Ovary (tissue), 3 donors: ENCODE data around the gene ADAM29.

Source experiments
- CTCF ChIP-seq, 3 donors: fragments of 450-650 bp in 2 of 3; fragments of 200-600 bp in 1 of 3; IDR thresholded peaks; one replicate each; pipeline versions ENCODE4 v1.5.1 to v1.8.0; 2016 to 2022; ENCODE audit warnings: antibody characterized with exemption in 3 of 3, mild to moderate bottlenecking in 1 of 3
- EP300 ChIP-seq: sonication (generic); formaldehyde crosslinking; IDR thresholded peaks from one replicate; pipeline ENCODE4 v1.6.1; 2017; ENCODE audit warnings: antibody characterized with exemption
- POLR2A ChIP-seq: fragments of 450-650 bp; IDR thresholded peaks from one replicate; pipeline ENCODE4 v1.6.1; 2017; ENCODE audit warnings: antibody characterized with exemption, mild to moderate bottlenecking, moderate library complexity
- donor health status: DM: no; HTN: no; CAD: no.

GRCh38 chr4:174907508-174907907 lies 10.7 kb upstream of the ADAM29 start:
- TF ChIP-seq CTCF (IDR thresholded peaks at IDR 0.05) (no peak), EP300 (no peak), POLR2A (no peak)
